RWPE1 (cell line): Measurements from ENCODE around the gene NXPE1.

ENCODE experiments used
- CTCF ChIA-PET: fragments of 350-600 bp; sonication (Branson Sonifier 250); formaldehyde crosslinking; extraction: SDS; loops from one replicate; lab custom pipeline; 2021; lab: Yijun Ruan, JAX
- POLR2A ChIA-PET: fragments of 400-600 bp; formaldehyde crosslinking; extraction: SDS; loops from one replicate; lab custom pipeline; 2020; ENCODE audit warnings: antibody characterized with exemption; ENCODE audit not compliant: low non-redundant PET; lab: Yijun Ruan, JAX
- DNase-seq: peaks from one replicate; pipeline ENCODE4 v3.0.0; 2012; ENCODE audit warnings: low spot score
- H3K27ac ChIP-seq: fragments of 450-650 bp; 2 replicates; pipeline ENCODE4 v1.5.1; 2017
- CTCF ChIP-seq: fragments of 450-650 bp; conservative IDR thresholded peaks from 2 replicates; pipeline ENCODE4 v1.5.1; 2017; ENCODE audit warnings: low read depth, mild to moderate bottlenecking

NXPE1 gene

GRCh38 chr11:114524122-114524521, 35.6 kb downstream of the NXPE1 start:
- no peak for DNase-seq
- ChIA-PET POLR2A (no interaction called here), CTCF (no interaction called here)
- TF ChIP-seq CTCF: no peak
- no peak overlapping the region for H3K27ac ChIP-seq

- POLR2A ChIA-PET: no interaction called here
- H3K27ac ChIP-seq: no peak overlapping the region
- no peak for TF ChIP-seq CTCF
- no peak for DNase-seq
- CTCF ChIA-PET: interaction anchor here (0.6 kb wide), 1 partner anchor 123 kb away, joined by 3 read pairs; no protein-coding TSS in a partner anchor
Measured at GRCh38 chr11:114522818-114523217, 36.9 kb downstream of the NXPE1 start.

GRCh38 chr11:114511538-114511937, 48.1 kb downstream of the NXPE1 start:
- H3K27ac ChIP-seq: no peak overlapping the region
- POLR2A ChIA-PET: no interaction called here
- CTCF ChIA-PET: no interaction called here
- TF ChIP-seq CTCF: no peak
- no peak for DNase-seq

- TF ChIP-seq CTCF: no peak
- DNase-seq: no peak
- ChIA-PET POLR2A (no interaction called here), CTCF (no interaction called here)
- no peak overlapping the region for H3K27ac ChIP-seq
Measured at GRCh38 chr11:114511079-114511478, 48.6 kb downstream of the NXPE1 start.

GRCh38 chr11:114501901-114502300, 57.8 kb downstream of the NXPE1 start:
- POLR2A ChIA-PET: no interaction called here
- no peak for TF ChIP-seq CTCF
- CTCF ChIA-PET: no interaction called here
- DNase-seq: no peak
- no peak overlapping the region for H3K27ac ChIP-seq

- ChIA-PET CTCF (no interaction called here), POLR2A (no interaction called here)
- no peak for DNase-seq
- TF ChIP-seq CTCF: no peak
- no peak overlapping the region for H3K27ac ChIP-seq
Measured at GRCh38 chr11:114499756-114500155, 59.9 kb downstream of the NXPE1 start.

GRCh38 chr11:114496915-114497314, 62.8 kb downstream of the NXPE1 start:
- no peak for TF ChIP-seq CTCF
- H3K27ac ChIP-seq: no peak overlapping the region
- ChIA-PET CTCF (no interaction called here), POLR2A (no interaction called here)
- DNase-seq: no peak
